Activated CD8-positive, alpha-beta memory T cell treated with anti-CD3 and anti-CD28 coated beads for 36 hours (primary cell): ENCODE results near the gene ADAMTS4. TPM values are rescaled to one million over a fixed set of nuclear protein-coding genes. Genes with fewer than 3 reads are reported as not detected.
"Not testable (repeated sequence)": the region's sequence is repeated elsewhere in the genome, so short reads cannot be mapped to it uniquely, and the experiment has no call there.

ENCODE experiments used
- CTCF ChIA-PET: fragments of 350-600 bp; sonication (Branson Sonifier 250); formaldehyde crosslinking; loops from one replicate; lab custom pipeline; 2021; ENCODE audit warnings: antibody characterized with exemption; lab: Charles Lee
- POLR2A ChIA-PET: fragments of 350-600 bp; sonication (Branson Sonifier 250); formaldehyde crosslinking; loops from one replicate; lab custom pipeline; 2021; ENCODE audit warnings: antibody characterized with exemption; lab: Charles Lee
- total RNA-seq, 2 experiments: library from RNA; stranded (reverse); gene quantifications; one replicate each; pipeline ENCODE4 v1.2.3, GENCODE V29; 2021

ADAMTS4 gene
- under 1 TPM; 0.27 to 0.69 TPM for total RNA-seq

GRCh38 chr1:161198897-161199431, at the start of gene ADAMTS4:
Gene ADAMTS4, minus strand, starts transcription at chr1:161199054. Its CDS starts 427 bp downstream, at chr1:161198627.
- ChIA-PET CTCF (interaction anchor here (1.6 kb wide), 1 partner anchor 27 kb away, joined by 4 read pairs; the partner anchor contains the start of gene TOMM40L), POLR2A (no interaction called here)

GRCh38 chr1:161244888-161245287, 46.0 kb upstream of the ADAMTS4 start:
- ChIA-PET CTCF (no interaction called here), POLR2A (no interaction called here)

GRCh38 chr1:161242313-161242712, 43.5 kb upstream of the ADAMTS4 start:
- ChIA-PET CTCF (interaction anchor here (0.9 kb wide), 1 partner anchor 12 kb away, joined by 3 read pairs; no protein-coding TSS in a partner anchor), POLR2A (no interaction called here)

- ChIA-PET POLR2A (no interaction called here), CTCF (interaction anchor here (0.9 kb wide), 1 partner anchor 12 kb away, joined by 3 read pairs; no protein-coding TSS in a partner anchor)
These were observed 42.8 kb upstream of the ADAMTS4 start for GRCh38 chr1:161241682-161242081.

- CTCF ChIA-PET: interaction anchor here (1.0 to 2.7 kb wide), 3 partner anchors 10 to 11 kb away, joined by 4 to 11 read pairs (median 6); partner anchors contain the start of gene TOMM40L
These were observed 39.2 kb upstream of the ADAMTS4 start, which contains the start of gene NR1I3 for GRCh38 chr1:161238039-161238473. Gene NR1I3, minus strand, starts transcription at chr1:161238203. Its CDS starts 1,638 bp downstream, at chr1:161236565.

GRCh38 chr1:161235957-161236775, 37.3 kb upstream of the ADAMTS4 start:
- ChIA-PET POLR2A (no interaction called here), CTCF (interaction anchor here (1.0 to 2.0 kb wide), 3 partner anchors 9 to 146 kb away, joined by 3 to 7 read pairs (median 6); partner anchors contain the start of gene TOMM40L)

More at GRCh38 chr1:161238039-161238473, 39.2 kb upstream of the ADAMTS4 start, which contains the start of gene NR1I3:
- POLR2A ChIA-PET: no interaction called here

- ChIA-PET CTCF (interaction anchor here (1.0 kb wide), 1 partner anchor 39 kb away, joined by 5 read pairs; no protein-coding TSS in a partner anchor), POLR2A (no interaction called here)
These were observed 34.2 kb upstream of the ADAMTS4 start for GRCh38 chr1:161233102-161233501.

- CTCF ChIA-PET: interaction anchor here (0.7 to 7.9 kb wide), 5 partner anchors 10 to 152 kb away, joined by 3 to 39 read pairs (median 3); no protein-coding TSS in a partner anchor
- POLR2A ChIA-PET: interaction anchor here (0.9 kb wide), 1 partner anchor 76 kb away, joined by 3 read pairs; no protein-coding TSS in a partner anchor
These were observed 31.9 kb upstream of the ADAMTS4 start for GRCh38 chr1:161230762-161231161.

GRCh38 chr1:161229896-161230295, 31.0 kb upstream of the ADAMTS4 start:
- POLR2A ChIA-PET: interaction anchor here (0.6 kb wide), 1 partner anchor 69 kb away, joined by 7 read pairs; no protein-coding TSS in a partner anchor
- CTCF ChIA-PET: interaction anchor here (0.7 to 7.9 kb wide), 7 partner anchors 12 to 153 kb away, joined by 3 to 39 read pairs (median 3); no protein-coding TSS in a partner anchor

GRCh38 chr1:161228032-161228431, 29.2 kb upstream of the ADAMTS4 start:
- POLR2A ChIA-PET: interaction anchor here (0.6 kb wide), 1 partner anchor 12 kb away, joined by 4 read pairs; no protein-coding TSS in a partner anchor
- CTCF ChIA-PET: interaction anchor here (0.6 to 7.9 kb wide), 15 partner anchors 9 to 155 kb away, joined by 3 to 56 read pairs (median 5); partner anchors contain the start of genes CFAP126, FCER1G, NDUFS2 and NR1I3

- CTCF ChIA-PET: interaction anchor here (0.6 to 7.9 kb wide), 18 partner anchors 8 to 162 kb away, joined by 3 to 56 read pairs (median 6); partner anchors contain the start of genes B4GALT3, CFAP126, FCER1G and NDUFS2
- POLR2A ChIA-PET: no interaction called here
These were observed 28.5 kb upstream of the ADAMTS4 start for GRCh38 chr1:161227196-161227871.

GRCh38 chr1:161226759-161227158, 27.9 kb upstream of the ADAMTS4 start:
- ChIA-PET POLR2A (no interaction called here), CTCF (interaction anchor here (0.7 to 7.9 kb wide), 16 partner anchors 10 to 163 kb away, joined by 3 to 56 read pairs (median 8); partner anchors contain the start of genes B4GALT3, FCER1G, NDUFS2 and NR1I3)

GRCh38 chr1:161226320-161226711, 27.5 kb upstream of the ADAMTS4 start:
- CTCF ChIA-PET: interaction anchor here (0.7 to 7.9 kb wide), 26 partner anchors 10 to 213 kb away, joined by 3 to 56 read pairs (median 6); partner anchors contain the start of genes ADAMTS4, B4GALT3, CFAP126 and FCER1G
- POLR2A ChIA-PET: interaction anchor here (0.6 to 1.5 kb wide), 8 partner anchors 10 to 99 kb away, joined by 3 to 10 read pairs (median 6); partner anchors contain the start of genes NDUFS2 and PPOX

GRCh38 chr1:161225534-161226319, 26.9 kb upstream of the ADAMTS4 start, which contains the start of gene TOMM40L:
Gene TOMM40L, plus strand, starts transcription at chr1:161226060. Its CDS starts 430 bp downstream, at chr1:161226490.
- ChIA-PET POLR2A (interaction anchor here (0.6 to 1.5 kb wide), 11 partner anchors 9 to 99 kb away, joined by 3 to 10 read pairs (median 6); partner anchors contain the start of genes NDUFS2 and PPOX), CTCF (interaction anchor here (0.6 to 7.9 kb wide), 31 partner anchors 10 to 486 kb away, joined by 3 to 56 read pairs (median 4); partner anchors contain the start of genes ADAMTS4, B4GALT3, CFAP126 and FCER1G)

GRCh38 chr1:161225178-161225533, 26.3 kb upstream of the ADAMTS4 start:
- CTCF ChIA-PET: interaction anchor here (0.7 to 7.9 kb wide), 26 partner anchors 9 to 486 kb away, joined by 3 to 56 read pairs (median 4); partner anchors contain the start of genes ADAMTS4, B4GALT3, CFAP126 and FCER1G
- POLR2A ChIA-PET: interaction anchor here (0.7 to 1.5 kb wide), 8 partner anchors 9 to 81 kb away, joined by 3 to 10 read pairs (median 6); partner anchors contain the start of genes NDUFS2 and PPOX

GRCh38 chr1:161224695-161225087, 25.8 kb upstream of the ADAMTS4 start:
- POLR2A ChIA-PET: not testable (repeated sequence)
- CTCF ChIA-PET: interaction anchor here (0.7 to 7.9 kb wide), 9 partner anchors 9 to 158 kb away, joined by 3 to 56 read pairs (median 9); partner anchors contain the start of genes B4GALT3, FCER1G, NDUFS2 and PPOX
